BLaER1 treated with 17β-estradiol and CSF1 and Interleukin-3, amounts not matched to agents 10 nM and 100 nM (cell line): ENCODE results near the gene FBXO11.
A peak's percentile ranks its signal among the peaks of the same experiment; 100 is the strongest.

ENCODE experiments used
- H3K27ac ChIP-seq, 11 experiments: shearing (Covaris generic); formaldehyde crosslinking; 2 replicates each; pipeline ENCODE4 v1.8.1; 2022
- H3K27me3 ChIP-seq, 11 experiments: shearing (Covaris generic); formaldehyde crosslinking; 2 replicates each; pipeline ENCODE4 v1.8.1; 2022
- H3K36me3 ChIP-seq, 11 experiments: shearing (Covaris generic); formaldehyde crosslinking; 2 replicates each; pipeline ENCODE4 v1.8.1; 2022
- H3K4me1 ChIP-seq, 10 experiments: shearing (Covaris generic); formaldehyde crosslinking; 2 replicates each; pipeline ENCODE4 v1.8.1; 2022
- H3K4me2 ChIP-seq, 11 experiments: shearing (Covaris generic); formaldehyde crosslinking; 2 replicates each; pipeline ENCODE4 v1.8.1; 2022
- H3K4me3 ChIP-seq, 10 experiments: shearing (Covaris generic); formaldehyde crosslinking; 2 replicates each; pipeline ENCODE4 v1.8.1; 2022
- H3K9ac ChIP-seq, 11 experiments: shearing (Covaris generic); formaldehyde crosslinking; 2 replicates each; pipeline ENCODE4 v1.8.1; 2022
- H3K9me3 ChIP-seq, 11 experiments: shearing (Covaris generic); formaldehyde crosslinking; replicated peaks in 1 of 11; 2 replicates each; pipeline ENCODE4 v1.8.1; 2022
- H4K20me1 ChIP-seq, 11 experiments: shearing (Covaris generic); formaldehyde crosslinking; 2 replicates each; pipeline ENCODE4 v1.8.1; 2022
- Cebpa-rat ChIP-seq, 11 experiments: shearing (Covaris generic); IDR thresholded peaks; 2 replicates each; pipeline ENCODE4 v1.8.1; 2022

The FBXO11 gene

DNA sequence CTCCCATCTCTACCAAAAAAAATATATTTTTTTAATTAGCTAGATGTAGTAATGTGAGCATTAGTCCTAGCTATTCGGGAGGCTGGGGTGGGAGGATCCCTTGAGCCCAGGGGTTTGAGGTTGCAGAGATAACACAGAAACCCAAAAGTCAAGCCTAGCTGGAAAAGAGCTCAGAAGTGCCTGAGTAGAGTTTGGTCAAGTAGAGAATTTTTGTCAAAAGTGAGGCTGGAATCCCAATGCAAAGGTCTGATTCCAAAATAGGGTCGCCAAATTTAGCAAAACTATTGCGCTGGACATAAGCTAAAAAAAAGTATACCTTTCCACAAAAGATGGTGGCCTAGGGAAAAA, 138.8 kb downstream of the FBXO11 start:
- H3K9ac ChIP-seq = peak overlapping the region in 4 of 11 experiments; percentile 6 to 37 (median 11); a peak in 2 of 22 replicates

DNA sequence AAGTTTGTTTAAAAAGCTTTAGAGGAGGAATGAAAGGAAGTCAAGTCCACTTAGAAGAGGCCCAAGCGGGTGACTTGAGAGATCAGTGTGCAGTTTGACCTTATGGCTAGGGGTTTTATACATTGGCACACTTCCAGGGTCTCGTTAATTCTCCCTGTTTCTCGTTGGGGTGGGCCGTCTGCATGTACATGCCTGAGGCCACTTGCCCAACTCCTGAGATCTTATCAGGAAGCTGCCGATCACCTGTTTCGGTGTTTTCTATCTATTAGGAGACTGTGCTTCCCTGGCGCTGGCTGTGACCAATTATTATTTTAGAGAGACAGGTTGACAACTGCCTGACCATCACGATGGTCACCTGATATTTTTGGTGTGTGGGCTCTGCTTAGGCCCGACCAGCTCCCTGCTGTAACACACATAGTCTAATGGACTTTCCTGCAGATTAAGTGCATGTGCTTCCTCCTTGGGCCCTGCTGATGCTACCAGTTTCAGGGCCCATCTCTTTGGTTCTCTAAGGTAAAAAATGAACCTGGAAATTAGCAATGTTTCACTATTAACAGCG, 154.4 kb downstream of the FBXO11 start:
- peak overlapping the region in 10 of 11 experiments; percentile 35 to 72 (median 63); a peak in 18 of 22 replicates for H3K9ac ChIP-seq
- peak overlapping the region in 10 of 11 experiments; percentile 50 to 88 (median 78); a peak in 20 of 22 replicates for H3K27ac ChIP-seq
- peaks cover 36 to 75% (median 62%) of the 10 kb centered on the region in 10 experiments for H3K4me1 ChIP-seq
- H3K9me3 ChIP-seq = peaks cover 15 to 28% (median 22%) of the 10 kb centered on the region in 11 experiments
- peak overlapping the region; percentile 32 to 78 (median 59) for H3K4me2 ChIP-seq
- no peak for TF ChIP-seq Cebpa-rat (IDR thresholded peaks at IDR 0.05)
- peaks cover 10 to 97% (median 58%) of the 10 kb centered on the region in 11 experiments; a peak in 20 of 22 replicates for H3K36me3 ChIP-seq
- no peaks in the 10 kb centered on the region for H3K27me3 ChIP-seq
- no peak overlapping the region for H3K4me3 ChIP-seq
- no peaks in the 10 kb centered on the region for H4K20me1 ChIP-seq

More for the DNA sequence above, 138.8 kb downstream of the FBXO11 start:
- Histone ChIP-seq H3K36me3 (peaks cover 5 to 94% (median 64%) of the 10 kb centered on the region in 11 experiments; a peak in 20 of 22 replicates), H3K4me3 (no peak overlapping the region; a peak in 1 of 20 replicates), H3K4me2 (peak overlapping the region; percentile 9 to 67 (median 24); a peak in 15 of 22 replicates), H3K27ac (peak overlapping the region in 8 of 11 experiments; percentile 1 to 48 (median 32); a peak in 12 of 22 replicates), H3K4me1 (peaks cover 13 to 86% (median 62%) of the 10 kb centered on the region in 10 experiments; a peak in 19 of 20 replicates), H3K27me3 (no peaks in the 10 kb centered on the region), H4K20me1 (peaks cover 0 to 29% (median 11%) of the 10 kb centered on the region in 11 experiments; a peak in 11 of 22 replicates), H3K9me3 (peaks cover 0 to 15% (median 0%) of the 10 kb centered on the region in 11 experiments; a peak in 5 of 22 replicates)
- no peak for TF ChIP-seq Cebpa-rat (IDR thresholded peaks at IDR 0.05)

DNA sequence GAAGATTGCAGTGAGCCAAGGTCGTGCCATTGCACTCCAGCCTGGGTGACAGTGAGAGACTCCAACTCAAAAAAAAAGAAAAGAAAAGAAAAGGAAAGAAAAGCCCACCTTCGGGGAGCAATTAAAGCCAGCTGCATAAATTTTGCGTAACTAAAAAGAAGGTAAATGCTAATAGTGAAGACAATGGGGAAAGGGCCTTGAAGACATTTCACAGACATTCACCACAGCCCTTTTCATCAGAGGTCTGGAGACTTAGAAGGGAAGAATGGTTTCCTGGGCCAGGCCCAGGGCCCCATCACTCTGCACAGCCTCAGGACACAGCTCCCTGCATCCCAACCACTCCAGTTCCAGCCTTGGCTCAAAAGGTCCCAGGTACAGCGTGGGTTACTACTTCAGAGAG, 158.4 kb downstream of the FBXO11 start:
- peaks cover 10 to 100% (median 82%) of the 10 kb centered on the region in 11 experiments; a peak in 20 of 22 replicates for H3K36me3 ChIP-seq
- no peak overlapping the region for H3K9ac ChIP-seq
- no peaks in the 10 kb centered on the region for H3K27me3 ChIP-seq
- H3K4me3 ChIP-seq = no peak overlapping the region
- H3K9me3 ChIP-seq = peaks cover 21 to 59% (median 51%) of the 10 kb centered on the region in 11 experiments
- no peak for TF ChIP-seq Cebpa-rat (IDR thresholded peaks at IDR 0.05)
- peak overlapping the region in 2 of 11 experiments; percentile 0 to 3; a peak in 2 of 22 replicates for H3K4me2 ChIP-seq
- H3K4me1 ChIP-seq = peaks cover 27 to 75% (median 51%) of the 10 kb centered on the region in 10 experiments
- H4K20me1 ChIP-seq = no peaks in the 10 kb centered on the region
- H3K27ac ChIP-seq = peak overlapping the region in 2 of 11 experiments; percentile 11 to 14; a peak in 1 of 22 replicates

GRCh38 chr2:47744074-47744473, 162.2 kb downstream of the FBXO11 start:
- H4K20me1 ChIP-seq = no peaks in the 10 kb centered on the region
- no peak overlapping the region for H3K4me3 ChIP-seq
- peaks cover 14 to 80% (median 54%) of the 10 kb centered on the region in 10 experiments; a peak in 19 of 20 replicates for H3K4me1 ChIP-seq
- peaks cover 21 to 82% (median 48%) of the 10 kb centered on the region in 11 experiments for H3K9me3 ChIP-seq
- no peak overlapping the region for H3K9ac ChIP-seq
- TF ChIP-seq Cebpa-rat (IDR thresholded peaks at IDR 0.05) = no peak
- peak overlapping the region in 4 of 11 experiments; percentile 20 to 40 (median 28); a peak in 4 of 22 replicates for H3K4me2 ChIP-seq
- H3K36me3 ChIP-seq = peaks cover 10 to 100% (median 97%) of the 10 kb centered on the region in 11 experiments; a peak in 19 of 22 replicates
- peak overlapping the region in 6 of 11 experiments; percentile 2 to 84 (median 30); a peak in 7 of 22 replicates for H3K27ac ChIP-seq
- H3K27me3 ChIP-seq = no peaks in the 10 kb centered on the region

- Histone ChIP-seq H3K27ac (peak overlapping the region in 8 of 11 experiments; percentile 21 to 84 (median 59); a peak in 15 of 22 replicates), H3K4me2 (peak overlapping the region in 10 of 11 experiments; percentile 2 to 83 (median 40); a peak in 15 of 22 replicates), H3K4me1 (peaks cover 21 to 96% (median 77%) of the 10 kb centered on the region in 10 experiments), H3K27me3 (no peaks in the 10 kb centered on the region), H3K9me3 (peaks cover 0 to 57% (median 27%) of the 10 kb centered on the region in 11 experiments; a peak in 18 of 22 replicates), H4K20me1 (no peaks in the 10 kb centered on the region), H3K9ac (peak overlapping the region in 3 of 11 experiments; percentile 18 to 19 (median 19); a peak in 3 of 22 replicates), H3K4me3 (no peak overlapping the region), H3K36me3 (peaks cover 0 to 100% (median 84%) of the 10 kb centered on the region in 11 experiments; a peak in 17 of 22 replicates)
- TF ChIP-seq Cebpa-rat (IDR thresholded peaks at IDR 0.05) = no peak
Observed at GRCh38 chr2:47741637-47742036, 164.7 kb downstream of the FBXO11 start.

- Histone ChIP-seq H3K9me3 (peaks cover 0 to 52% (median 21%) of the 10 kb centered on the region in 11 experiments; a peak in 16 of 22 replicates), H3K4me2 (peak overlapping the region in 7 of 11 experiments; percentile 14 to 83 (median 78); a peak in 12 of 22 replicates), H3K9ac (0 out of 22 replicates have a peak overlapping the region, but pooled peaks of 1 of the 11 experiments have one; percentile 19), H4K20me1 (no peaks in the 10 kb centered on the region), H3K4me1 (peaks cover 21 to 97% (median 78%) of the 10 kb centered on the region in 10 experiments), H3K36me3 (peaks cover 0 to 100% (median 82%) of the 10 kb centered on the region in 11 experiments; a peak in 17 of 22 replicates), H3K27me3 (no peaks in the 10 kb centered on the region), H3K4me3 (no peak overlapping the region), H3K27ac (peak overlapping the region in 7 of 11 experiments; percentile 31 to 84 (median 50); a peak in 7 of 22 replicates)
- TF ChIP-seq Cebpa-rat (IDR thresholded peaks at IDR 0.05) = no peak
Observed at GRCh38 chr2:47741101-47741500, 165.2 kb downstream of the FBXO11 start.
